HepG2 (cell line): ENCODE results near the gene INSRR. TPM values are rescaled to one million over a fixed set of nuclear protein-coding genes. Genes with fewer than 3 reads are reported as not detected.

Experiments used
- ATAC-seq: fragments of 200-7000 bp; cut with Tn5 transposase; 3 replicates; pipeline ENCODE4 v1.9.1; 2020; ENCODE audit warnings: mild to moderate bottlenecking, moderate library complexity
- BruUV-seq: library from RNA; stranded (reverse); fragments of 400-500 nt; replicated peaks from 2 replicates; lab custom pipeline; 2021; lab: Mats Ljungman, UMichigan
- CTCF ChIA-PET: fragments of 300-600 bp; formaldehyde crosslinking; extraction: SDS; loops from one replicate; lab custom pipeline; 2021; ENCODE audit warnings: low total read pairs, inconsistent platforms, low intra/inter-chr PET ratio; lab: Yijun Ruan, JAX
- POLR2A ChIA-PET: fragments of 350-600 bp; sonication (Branson Sonifier 250); formaldehyde crosslinking; loops from one replicate; lab custom pipeline; 2020; ENCODE audit warnings: antibody characterized with exemption, inconsistent platforms; lab: Yijun Ruan, JAX
- DNase-seq: peaks from one replicate; pipeline ENCODE4 v3.0.0-alpha.2; 2015; ENCODE audit warnings: low spot score
- FAIRE-seq: peaks from 3 replicates; lab custom pipeline; 2011; peaks lifted over from hg19 to GRCh38; lab: Jason Lieb, UNC
- H2AFZ ChIP-seq: one replicate; pipeline ENCODE4 v1.6.1; 2011; ENCODE audit warnings: low read length, inconsistent platforms
- H3K27ac ChIP-seq: fragments of 300-600 bp; 3 replicates; pipeline ENCODE4 v1.8.0; 2011; ENCODE audit warnings: mixed run types, mild to moderate bottlenecking, mixed read lengths, low read length, inconsistent platforms; ENCODE audit not compliant: insufficient read depth; ENCODE audit errors: extremely low read length
- H3K27me3 ChIP-seq, 2 experiments: fragments of 200-600 bp in 1 of 2; 2 replicates in 1 of 2; 3 replicates in 1 of 2; pipeline versions ENCODE4 v1.6.0 to v1.8.0; 2011; ENCODE audit warnings: low read length in 2 of 2, mild to moderate bottlenecking in 2 of 2, moderate library complexity in 2 of 2, inconsistent platforms in 1 of 2; ENCODE audit not compliant: insufficient read depth in 2 of 2, control insufficient read depth in 1 of 2
- H3K36me3 ChIP-seq, 2 experiments: fragments of 200-600 bp in 1 of 2; replicated peaks in 1 of 2; 2 replicates in 1 of 2; 3 replicates in 1 of 2; pipeline versions ENCODE4 v1.5.1 to v1.8.0; 2011; ENCODE audit warnings: low read length in 2 of 2, inconsistent platforms in 1 of 2; ENCODE audit not compliant: insufficient read depth in 2 of 2, control insufficient read depth in 1 of 2
- H3K4me1 ChIP-seq: 2 replicates; pipeline ENCODE4 v1.5.1; 2012; ENCODE audit warnings: low read length, inconsistent platforms; ENCODE audit not compliant: insufficient read depth
- H3K4me2 ChIP-seq: 2 replicates; pipeline ENCODE4 v1.6.0; 2011; ENCODE audit warnings: low read depth, low read length, inconsistent platforms
- H3K4me3 ChIP-seq, 3 experiments: fragments of 200-600 bp in 1 of 3; sonication (generic), shearing (Covaris generic) in 1 of 3; replicated peaks in 1 of 3; 2 replicates each; pipeline ENCODE4 v1.5.1; 2011 to 2016; ENCODE audit warnings: low read length in 3 of 3, inconsistent platforms in 2 of 3, low read depth in 2 of 3, mild to moderate bottlenecking in 2 of 3, control low read depth in 1 of 3, mixed read lengths in 1 of 3; ENCODE audit not compliant: insufficient read depth in 1 of 3
- H3K79me2 ChIP-seq: one replicate; pipeline ENCODE4 v1.6.1; 2011; ENCODE audit warnings: low read length, inconsistent platforms; ENCODE audit not compliant: insufficient read depth
- H3K9ac ChIP-seq: 2 replicates; pipeline ENCODE4 v1.6.0; 2011; ENCODE audit warnings: mild to moderate bottlenecking, low read depth, low read length, inconsistent platforms; ENCODE audit not compliant: insufficient read depth
- H3K9me3 ChIP-seq: 2 replicates; pipeline ENCODE4 v1.5.1; 2012; ENCODE audit warnings: mild to moderate bottlenecking, low read length
- H4K20me1 ChIP-seq: 2 replicates; pipeline ENCODE4 v1.6.0; 2011; ENCODE audit warnings: inconsistent platforms, mild to moderate bottlenecking, low read length, moderate library complexity; ENCODE audit not compliant: insufficient read depth
- EZH2 ChIP-seq: conservative IDR thresholded peaks from 2 replicates; pipeline ENCODE4 v1.6.1; 2012; ENCODE audit warnings: mild to moderate bottlenecking, low read depth, low read length, moderate library complexity
- MTF2 ChIP-seq: sonication (generic); formaldehyde crosslinking; IDR thresholded peaks from 2 replicates; pipeline ENCODE4 v1.5.0; 2020; ENCODE audit warnings: missing genetic modification reagents, borderline replicate concordance
- ZBTB7B ChIP-seq: sonication (generic); formaldehyde crosslinking; IDR thresholded peaks from 2 replicates; pipeline ENCODE4 v1.4.0; 2020; ENCODE audit warnings: missing genetic modification reagents
- ZFP91 ChIP-seq: sonication (generic); formaldehyde crosslinking; IDR thresholded peaks from 2 replicates; pipeline ENCODE4 v1.9.0; 2022; ENCODE audit warnings: missing genetic modification reagents, mild to moderate bottlenecking, borderline replicate concordance
- ZNF543 ChIP-seq: sonication (generic); formaldehyde crosslinking; IDR thresholded peaks from 2 replicates; pipeline ENCODE4 v1.4.0; 2020; ENCODE audit warnings: mild to moderate bottlenecking, missing genetic modification reagents
- ZNF777 ChIP-seq: sonication (generic); formaldehyde crosslinking; IDR thresholded peaks from 2 replicates; pipeline ENCODE4 v1.4.0; 2020; ENCODE audit warnings: missing genetic modification reagents
- WGBS: methylation state at CpG from one replicate; pipeline ENCODE4 v1.1.6; 2017; ENCODE audit warnings: low lambda C conversion rate; 5-methylcytosine and 5-hydroxymethylcytosine counted together
- in situ Hi-C: cut with HindIII; loops from 2 replicates; pipeline ENCODE4 v1.10.0; 2017; ENCODE audit warnings: low pct_unique_long_range_greater_than_20kb; ENCODE audit not compliant: extremely low pct_ligation_motif_present
- intact Hi-C: fragments of 100-400 bp; cut with micrococcal nuclease; formaldehyde crosslinking; loops from one replicate; pipeline ENCODE4 v1.10.0; 2022; ENCODE audit not compliant: unreplicated experiment
- polyA plus RNA-seq, 8 experiments: library from polyadenylated mRNA; depleted of rRNA in 3 of 8; stranded (reverse) in 7 of 8; unstranded in 1 of 8; fragments of >200 nt; fragmentation: Illumina TruSeq in 4 of 8; extraction: Trizol in 4 of 8; gene quantifications; 2 replicates each; pipeline versions ENCODE4 v1.2.1 to v1.2.3, GENCODE V29; 2011 to 2016; ENCODE audit warnings: low read depth in 4 of 8, missing spikeins in 1 of 8, mixed read lengths in 1 of 8; ENCODE audit not compliant: insufficient read depth in 1 of 8
- total RNA-seq, 5 experiments: library from RNA; depleted of rRNA; stranded (reverse); fragments of >200 nt; fragmentation: Illumina TruSeq; extraction: Trizol; gene quantifications; 2 replicates each; pipeline ENCODE4 v1.2.3, GENCODE V29; 2016; ENCODE audit warnings: low read depth in 1 of 5

Gene INSRR
- total and polyA plus RNA-seq, 2 of the 13 experiments (the other 11 are each of a cell fraction or from before 2014, with no cell fraction given) = not detected

- FAIRE-seq (no peak), DNase-seq (no peak)
- TF ChIP-seq ZNF777 (peak; percentile 67), ZNF543 (no peak), EZH2 (0 out of 2 replicates have a peak, but pooled peaks have one; percentile 2)
These were observed 1.9 kb upstream of the INSRR start, which contains the start of gene NTRK1 for GRCh38 chr1:156860628-156861423. TSS of gene NTRK1 (plus strand) at chr1:156860865. CDS start at chr1:156860935, 70 bp downstream.

GRCh38 chr1:156860113-156860627 lies 1.3 kb upstream of the INSRR start:
- in situ Hi-C loops = loop anchor here (5.0 to 10.0 kb wide), 2 partner anchors 63 to 165 kb away; no protein-coding TSS in a partner anchor
- POLR2A ChIA-PET = interaction anchor here (1.0 to 1.7 kb wide), 2 partner anchors 134 to 171 kb away, joined by 4 read pairs; no protein-coding TSS in a partner anchor
- H3K4me3 ChIP-seq = peak overlapping the region in 1 of 3 experiments; percentile 55; a peak in 1 of 6 replicates
- H3K27me3 ChIP-seq = peaks cover 25 to 87% of the 10 kb centered on the region in 2 experiments
- peak; percentile 74 for ATAC-seq
- H3K79me2 ChIP-seq = no peaks in the 10 kb centered on the region
- no peak overlapping the region for H3K9ac ChIP-seq
- H3K9me3 ChIP-seq = no peaks in the 10 kb centered on the region
- no TSS peak for BruUV-seq
- no peak for FAIRE-seq
- H3K36me3 ChIP-seq = no peaks in the 10 kb centered on the region
- 0 out of 2 replicates have a peak, but pooled peaks cover 2% of the 10 kb centered on the region for H4K20me1 ChIP-seq
- peaks cover 24% of the 10 kb centered on the region for H3K4me1 ChIP-seq
- H3K27ac ChIP-seq = no peak overlapping the region
- peak overlapping the region; percentile 68 for H3K4me2 ChIP-seq
- DNase-seq = no peak
- H2AFZ ChIP-seq = no peak overlapping the region
- intact Hi-C loops = loop anchor here (1.0 to 10.0 kb wide), 2 partner anchors 21 to 65 kb away; no protein-coding TSS in a partner anchor
- WGBS = 14% methylated on average over 26 of the region's 35 CpGs
- CTCF ChIA-PET = interaction anchor here (1.4 to 3.8 kb wide), 3 partner anchors 21 to 171 kb away, joined by 6 to 21 read pairs (median 8); no protein-coding TSS in a partner anchor
- TF ChIP-seq ZBTB7B = 0 out of 2 replicates have a peak, but pooled peaks have one; percentile 34
- TF ChIP-seq ZFP91 = peak; percentile 51; the same call in 1 of the 2 replicates
- TF ChIP-seq MTF2 (CRISPR knock-in tag) = peak; percentile 22; the same call in 1 of the 2 replicates

More at GRCh38 chr1:156860628-156861423, 1.9 kb upstream of the INSRR start, which contains the start of gene NTRK1:
- Histone ChIP-seq H3K79me2 (no peaks in the 10 kb centered on the region), H4K20me1 (0 out of 2 replicates have a peak, but pooled peaks cover 2% of the 10 kb centered on the region), H3K9ac (no peak within 1 kb of the TSS), H3K27me3 (peaks cover 25 to 92% of the 10 kb centered on the region in 2 experiments), H3K4me3 (peak within 1 kb of the TSS in 1 of 3 experiments; percentile 55; a peak in 1 of 6 replicates), H3K4me1 (peaks cover 24% of the 10 kb centered on the region), H3K36me3 (no peaks in the 10 kb centered on the region), H3K4me2 (peak within 1 kb of the TSS; percentile 68), H3K9me3 (no peaks in the 10 kb centered on the region), H3K27ac (no peak within 1 kb of the TSS), H2AFZ (no peak within 1 kb of the TSS)
- in situ Hi-C loops = loop anchor here (5.0 to 10.0 kb wide), 2 partner anchors 64 to 166 kb away; no protein-coding TSS in a partner anchor
- 32% methylated on average over 22 of the region's 69 CpGs for WGBS
- ChIA-PET CTCF (interaction anchor here (1.4 to 3.8 kb wide), 3 partner anchors 22 to 172 kb away, joined by 6 to 21 read pairs (median 8); no protein-coding TSS in a partner anchor), POLR2A (interaction anchor here (1.0 to 1.7 kb wide), 2 partner anchors 134 to 171 kb away, joined by 4 read pairs; no protein-coding TSS in a partner anchor)
- intact Hi-C loops = loop anchor here (1.0 to 10.0 kb wide), 2 partner anchors 22 to 66 kb away; no protein-coding TSS in a partner anchor
- no TSS peak for BruUV-seq
- peak; percentile 23 for ATAC-seq
